Tibial artery (tissue), 4 donors: Measurements from ENCODE around the gene FUT2.
"Not testable (repeated sequence)": the region's sequence is repeated elsewhere in the genome, so short reads cannot be mapped to it uniquely, and the experiment has no call there.

Source experiments
- DNase-seq, 2 donors: peaks; one replicate each; pipeline ENCODE4 v3.0.0-alpha.2; 2019
- H3K27ac ChIP-seq, 2 donors: fragments of 200-600 bp; sonication (generic) in 1 of 2; 1 replicate in 1 of 2; 2 replicates in 1 of 2; pipeline ENCODE4 v1.5.1; 2018 to 2019; ENCODE audit warnings: mild to moderate bottlenecking in 1 of 2
- H3K27me3 ChIP-seq, 2 donors: fragments of 200-600 bp; sonication (generic) in 1 of 2; one replicate each; pipeline versions ENCODE4 v1.5.1 to v1.6.0; 2016 to 2019
- H3K36me3 ChIP-seq, 3 donors: fragments of 200-600 bp; sonication (generic) in 2 of 3; one replicate each; pipeline ENCODE4 v1.5.1; 2016 to 2019; ENCODE audit warnings: mild to moderate bottlenecking in 2 of 3
- H3K4me1 ChIP-seq, 4 donors: fragments of 200-600 bp; sonication (generic) in 2 of 4; 1 replicate in 3 of 4; 2 replicates in 1 of 4; pipeline ENCODE4 v1.5.1; 2016 to 2019
- H3K4me3 ChIP-seq, 2 donors: fragments of 200-600 bp; sonication (generic) in 1 of 2; 1 replicate in 1 of 2; 2 replicates in 1 of 2; pipeline ENCODE4 v1.5.1; 2018 to 2019; ENCODE audit warnings: mild to moderate bottlenecking in 2 of 2
- H3K9me3 ChIP-seq, 3 donors: fragments of 200-600 bp; sonication (generic) in 1 of 3; one replicate each; pipeline ENCODE4 v1.5.1; 2016 to 2019
- CTCF ChIP-seq, 2 experiments: fragments of 200-600 bp in 1 of 2; fragments of 450-650 bp in 1 of 2; IDR thresholded peaks; one replicate each; pipeline ENCODE4 v1.5.1; 2017 to 2019; ENCODE audit warnings: antibody characterized with exemption in 2 of 2, mild to moderate bottlenecking in 1 of 2, moderate library complexity in 1 of 2
- intact Hi-C: fragments of 100-400 bp; cut with DNase I; formaldehyde crosslinking; loops from one replicate; pipeline ENCODE4 v1.15.0; 2023; ENCODE audit warnings: low total_unique reads

The FUT2 gene

GRCh38 chr19:48676887-48677286, 18.9 kb upstream of the FUT2 start:
- DNase-seq: no peak
- H3K27ac ChIP-seq: no peak overlapping the region
- no peaks in the 10 kb centered on the region for H3K36me3 ChIP-seq
- TF ChIP-seq CTCF (IDR thresholded peaks at IDR 0.05): no peak
- H3K27me3 ChIP-seq: no peaks in the 10 kb centered on the region
- H3K4me1 ChIP-seq: peaks cover 0 to 9% (median 3%) of the 10 kb centered on the region in 4 donors
- no peak overlapping the region for H3K4me3 ChIP-seq
- intact Hi-C loops: loop anchor here (5.0 kb wide), 1 partner anchor 65 kb away; the partner anchor contains the start of gene RASIP1
- H3K9me3 ChIP-seq: no peaks in the 10 kb centered on the region

GRCh38 chr19:48678201-48678600, 17.6 kb upstream of the FUT2 start:
- Histone ChIP-seq H3K36me3 (no peaks in the 10 kb centered on the region), H3K4me1 (peaks cover 0 to 9% (median 3%) of the 10 kb centered on the region in 4 donors), H3K9me3 (no peaks in the 10 kb centered on the region), H3K27me3 (no peaks in the 10 kb centered on the region), H3K4me3 (no peak overlapping the region), H3K27ac (no peak overlapping the region)
- no peak for DNase-seq
- intact Hi-C loops: loop anchor here (5.0 kb wide), 1 partner anchor 64 kb away; the partner anchor contains the start of gene RASIP1
- TF ChIP-seq CTCF (IDR thresholded peaks at IDR 0.05): no peak

- H3K27ac ChIP-seq, intact Hi-C loops, H3K9me3 ChIP-seq, DNase-seq, H3K4me3 ChIP-seq, H3K36me3 ChIP-seq, H3K4me1 ChIP-seq, H3K27me3 ChIP-seq: not testable (repeated sequence)
Observed at GRCh38 chr19:48680006-48680405, 15.8 kb upstream of the FUT2 start.

GRCh38 chr19:48680436-48681126, 15.2 kb upstream of the FUT2 start:
- no peak for DNase-seq
- no peak for TF ChIP-seq CTCF (IDR thresholded peaks at IDR 0.05)
- Histone ChIP-seq H3K36me3 (no peaks in the 10 kb centered on the region), H3K4me3 (no peak overlapping the region), H3K27ac (no peak overlapping the region), H3K27me3 (no peaks in the 10 kb centered on the region), H3K4me1 (peaks cover 0 to 2% (median under 1%) of the 10 kb centered on the region in 4 donors), H3K9me3 (no peaks in the 10 kb centered on the region)
- intact Hi-C loops: no loop called here

GRCh38 chr19:48681127-48681470, 14.7 kb upstream of the FUT2 start:
- Histone ChIP-seq H3K36me3 (no peaks in the 10 kb centered on the region), H3K27me3 (no peaks in the 10 kb centered on the region), H3K27ac (no peak overlapping the region), H3K4me1 (no peaks in the 10 kb centered on the region), H3K9me3 (no peaks in the 10 kb centered on the region), H3K4me3 (no peak overlapping the region)
- intact Hi-C loops: no loop called here
- no peak for DNase-seq
- no peak for TF ChIP-seq CTCF (IDR thresholded peaks at IDR 0.05)

- intact Hi-C loops: no loop called here
- Histone ChIP-seq H3K9me3 (no peaks in the 10 kb centered on the region), H3K27ac (no peak overlapping the region), H3K4me1 (no peaks in the 10 kb centered on the region), H3K27me3 (no peaks in the 10 kb centered on the region), H3K4me3 (no peak overlapping the region), H3K36me3 (no peaks in the 10 kb centered on the region)
- no peak for DNase-seq
- TF ChIP-seq CTCF (IDR thresholded peaks at IDR 0.05): no peak
Observed at GRCh38 chr19:48683349-48683748, 12.4 kb upstream of the FUT2 start.
